ENCODE measurements around the gene RNF166. TPM values are rescaled to one million over a fixed set of nuclear protein-coding genes. Genes with fewer than 3 reads are reported as not detected.

RNF166 gene
- total RNA-seq, 1 donor from 2014 or later = 20.8 TPM

DNA sequence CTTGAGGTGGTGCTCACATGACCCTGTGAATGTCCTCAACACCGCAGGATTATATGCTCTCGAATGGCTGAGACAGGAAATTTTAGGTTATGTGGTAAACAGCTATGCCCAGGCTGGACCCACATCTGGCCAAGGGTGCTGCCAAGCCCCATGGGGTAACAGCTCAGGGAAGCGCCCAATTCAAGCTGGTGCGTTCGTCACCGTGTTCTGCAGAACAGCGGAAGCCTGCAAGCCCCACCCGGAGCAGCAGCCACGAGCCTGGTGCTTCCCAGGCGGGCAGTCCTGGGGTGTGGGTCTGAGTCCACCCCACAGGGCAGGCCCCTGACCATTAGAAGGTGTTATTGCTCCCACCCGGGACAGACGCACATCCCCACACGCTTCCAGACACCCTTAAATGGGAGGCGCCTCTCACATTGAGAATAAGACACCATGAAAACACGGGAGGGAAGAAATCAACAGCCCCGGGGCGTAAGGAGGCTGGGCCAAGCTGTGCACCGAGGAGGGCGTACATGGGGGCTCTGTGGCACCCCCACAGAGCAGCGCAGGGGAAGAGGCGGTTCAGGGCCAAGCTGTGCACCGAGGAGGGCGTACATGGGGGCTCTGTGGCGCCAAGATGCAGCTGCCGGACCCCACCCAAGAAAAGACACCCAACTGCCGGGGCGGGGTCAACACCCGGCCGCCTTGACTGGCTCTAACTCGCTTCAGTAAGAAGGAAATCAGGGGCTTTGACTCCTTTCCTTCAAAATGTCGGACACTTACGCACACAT lies 52.4 kb downstream of the RNF166 start:
- DNase-seq (ENCODE audit: low read depth, low spot score) = no peak

DNA sequence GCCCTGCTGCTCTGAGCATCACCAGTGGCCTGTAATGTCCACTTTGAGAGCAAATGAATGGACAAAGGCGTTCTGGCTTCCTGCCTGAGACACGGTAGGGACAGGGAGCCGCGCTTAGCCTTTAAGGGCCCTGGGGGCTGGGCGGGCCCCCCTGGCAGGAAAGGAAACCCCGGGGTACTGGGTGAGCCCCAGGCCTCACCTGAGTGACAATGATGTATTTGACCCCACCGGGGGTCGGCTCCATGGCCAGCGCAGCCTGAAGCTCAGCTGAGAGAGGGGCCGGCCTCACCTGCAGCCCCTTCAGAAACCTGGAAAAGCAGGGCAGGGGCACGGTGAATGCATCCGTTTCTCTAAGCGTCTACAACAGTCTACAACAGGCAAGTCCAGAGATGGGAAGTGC lies 53.1 kb downstream of the RNF166 start:
- no peak for DNase-seq (ENCODE audit: low read depth, low spot score)

GRCh38 chr16:88652762-88653063 lies 53.5 kb downstream of the RNF166 start:
- DNase-seq (ENCODE audit: low read depth, low spot score) = no peak

- DNase-seq (ENCODE audit: low read depth, low spot score) = no peak
These were observed 54.0 kb downstream of the RNF166 start for GRCh38 chr16:88651989-88652761.

DNA sequence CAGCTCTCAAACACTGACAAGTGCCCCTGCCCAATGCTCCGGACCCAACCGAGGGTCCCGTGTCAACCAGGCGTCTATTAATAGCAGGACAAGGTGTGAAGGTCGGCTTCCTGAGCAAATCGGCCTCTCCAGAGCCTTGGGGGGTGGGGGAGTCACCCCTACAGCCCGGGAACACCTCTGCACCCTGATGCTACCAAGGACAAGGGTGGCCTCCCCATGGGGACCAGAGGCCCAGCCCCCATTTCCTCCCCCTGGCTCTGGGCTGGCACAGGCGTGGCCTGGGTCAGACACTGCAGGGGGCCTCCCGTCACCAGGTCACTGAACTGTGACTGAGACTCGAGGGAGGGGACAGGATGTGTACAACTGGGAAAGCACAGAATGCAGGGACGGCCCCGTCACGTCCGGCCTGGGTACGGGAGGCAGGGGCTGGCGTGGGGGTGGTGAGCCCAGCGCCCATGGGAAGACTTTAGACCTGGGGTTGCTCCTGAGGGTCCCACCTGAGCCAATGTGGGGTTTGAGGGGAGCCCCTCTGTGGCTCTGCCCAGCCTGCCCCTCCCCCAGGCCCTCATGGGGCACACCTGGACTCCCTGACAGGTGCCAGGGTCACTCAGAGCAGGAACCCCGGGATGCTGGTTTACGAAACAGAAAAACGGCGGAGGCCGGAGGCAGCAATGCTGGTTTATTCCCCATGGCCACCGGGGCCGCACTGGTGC lies 54.8 kb downstream of the RNF166 start:
- DNase-seq (ENCODE audit: low read depth, low spot score) = no peak

DNA sequence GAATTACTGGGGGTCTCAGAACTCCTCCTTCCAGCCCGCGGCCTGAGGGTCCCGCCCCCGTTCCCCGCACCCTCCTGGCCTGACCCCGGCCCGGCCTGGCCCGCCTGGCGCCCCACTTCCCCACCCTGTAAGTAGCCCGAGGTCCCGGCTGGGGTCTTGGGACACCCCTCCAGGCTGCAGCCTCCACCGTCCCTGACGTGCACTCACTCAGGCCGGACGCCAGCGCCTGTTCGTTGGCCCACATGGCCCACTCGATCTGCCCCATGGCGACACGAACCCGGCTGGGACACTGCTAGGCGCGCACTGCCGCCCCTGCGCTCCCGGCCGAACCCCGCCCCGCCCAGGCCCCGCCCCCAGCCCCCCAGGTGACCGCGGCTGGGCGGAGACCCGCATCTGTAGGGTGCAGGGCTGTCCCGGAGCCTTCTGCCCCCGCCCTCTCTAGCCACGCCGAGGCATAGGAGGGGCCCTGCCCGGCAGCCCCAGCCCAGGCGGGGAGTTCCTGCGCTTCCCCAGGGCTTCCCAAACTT lies 55.4 kb downstream of the RNF166 start, which contains the start of gene CYBA:
CYBA (minus strand) TSS at position 305 of the 527 bp plus-strand sequence; CDS start at position 265, 40 bp downstream.
- DNase-seq (ENCODE audit: low read depth, low spot score) = no peak

DNA sequence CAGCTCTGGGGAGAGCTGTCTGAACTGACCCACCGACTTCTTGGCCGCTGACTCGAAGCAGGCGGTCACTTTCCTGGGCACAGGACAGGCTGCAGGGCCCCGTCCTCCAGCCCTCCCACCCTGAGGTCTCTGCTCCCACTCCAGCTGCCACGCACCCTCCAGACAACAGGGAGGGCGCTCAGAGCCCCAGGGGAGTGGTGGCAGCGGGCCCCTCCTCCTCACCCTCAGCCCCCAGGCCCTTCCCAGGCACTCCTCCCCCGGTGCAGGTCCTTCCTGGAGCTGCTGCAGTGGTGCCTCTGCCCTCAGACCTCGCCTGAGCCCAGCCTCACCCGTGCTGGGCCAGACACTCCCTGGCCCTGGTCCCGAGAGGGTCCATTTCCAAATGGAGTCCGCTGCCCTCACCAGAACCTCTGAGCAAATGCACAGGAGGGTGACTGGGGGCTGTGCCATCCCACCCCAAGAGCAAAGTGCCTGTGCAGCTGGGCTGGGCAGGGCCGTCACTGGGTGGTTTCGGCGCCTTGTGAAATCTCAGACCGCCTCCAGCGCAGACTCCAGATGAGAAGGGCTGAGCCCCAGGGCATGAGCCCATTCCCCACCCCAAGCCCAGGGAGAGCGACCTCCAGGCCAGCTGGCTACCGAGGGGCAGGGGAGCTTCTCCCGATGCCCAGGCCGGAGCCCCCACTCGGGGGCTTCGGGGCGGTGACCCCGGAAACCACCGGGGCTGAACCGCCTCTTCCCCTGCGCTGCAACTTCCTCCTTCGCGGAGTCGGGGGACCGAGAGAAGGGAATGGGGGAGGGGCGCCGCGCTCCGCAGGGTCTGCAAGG lies 56.1 kb downstream of the RNF166 start:
- no peak for DNase-seq (ENCODE audit: low read depth, low spot score)

DNA sequence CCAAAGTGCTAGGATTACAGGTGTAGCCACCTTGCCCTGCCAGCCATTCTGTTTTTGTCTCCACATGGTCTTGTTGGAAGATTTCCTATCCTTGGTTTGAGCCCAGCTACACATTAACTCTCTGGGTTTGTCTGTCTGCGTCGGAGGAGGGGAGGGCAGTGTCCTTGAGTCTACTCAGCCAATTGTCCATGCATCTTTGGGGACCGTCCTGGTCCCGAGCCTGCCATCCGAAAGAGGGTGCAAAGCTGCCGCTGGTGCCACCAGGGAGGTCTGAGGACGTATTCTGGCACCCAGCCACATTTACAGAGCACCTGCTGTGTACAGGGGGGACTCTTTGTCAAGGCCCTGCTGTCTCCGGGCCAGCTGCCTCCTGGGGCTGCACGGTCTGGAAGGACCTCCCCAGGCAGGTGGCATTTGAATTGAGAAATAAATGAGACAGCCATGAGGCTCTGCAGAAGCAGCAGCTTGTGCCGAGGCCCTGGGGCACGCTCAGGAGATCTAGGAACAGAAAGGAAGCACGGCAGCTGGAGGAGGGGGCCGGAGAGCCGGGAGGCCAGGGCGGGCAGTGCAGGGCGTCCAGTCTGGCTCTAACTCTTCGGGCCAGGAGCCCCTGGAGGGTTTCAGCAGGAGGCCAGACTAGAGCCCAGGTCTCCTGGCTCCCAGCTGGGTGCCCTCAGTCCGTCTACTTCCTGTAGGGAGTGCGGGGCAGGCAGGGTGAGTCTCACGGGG lies 56.8 kb downstream of the RNF166 start:
- no peak for DNase-seq (ENCODE audit: low read depth, low spot score)

DNA sequence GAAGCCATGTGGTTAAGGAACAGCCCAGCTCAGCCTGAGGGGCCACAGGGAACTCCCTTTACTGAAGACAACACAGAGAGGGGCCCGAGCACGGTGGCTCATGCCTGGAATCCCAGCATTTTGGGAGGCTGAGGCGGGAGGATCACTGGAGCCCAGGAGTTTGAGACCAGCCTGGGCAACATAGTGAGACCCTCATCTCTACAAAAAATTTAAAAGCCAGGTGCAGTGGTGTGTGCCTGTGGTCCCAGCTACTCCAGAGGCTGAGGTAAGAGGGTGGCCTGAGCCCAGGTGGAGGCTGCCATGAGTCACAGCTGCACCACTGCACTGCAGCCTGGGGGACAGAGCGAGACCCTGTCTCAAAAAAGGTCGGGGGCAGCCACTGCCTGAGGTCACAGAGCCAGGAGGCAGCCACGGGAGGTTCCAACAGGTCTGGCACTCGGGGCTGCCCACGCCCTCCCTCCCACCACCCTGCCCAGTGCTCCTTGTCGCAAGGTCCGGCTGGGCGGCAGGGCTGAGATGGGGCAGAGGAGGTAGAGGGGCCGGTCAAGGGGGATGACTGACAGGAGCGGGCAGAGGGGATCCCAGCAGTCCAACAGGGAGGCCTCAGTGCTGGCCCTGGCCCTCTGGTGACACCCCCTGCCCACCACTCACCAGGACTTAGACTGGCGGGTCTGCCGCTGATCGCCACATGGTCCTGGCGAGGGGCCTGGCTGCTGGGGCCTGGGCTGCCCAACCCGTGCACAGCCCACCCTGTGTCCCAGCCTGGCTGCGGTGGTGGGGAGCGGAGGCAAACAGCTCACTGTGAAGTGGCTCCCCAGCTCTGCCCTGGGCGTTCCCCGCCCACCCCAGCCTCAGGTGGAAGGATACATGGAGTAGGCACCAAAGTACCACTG lies 58.8 kb downstream of the RNF166 start:
- no peak for DNase-seq (ENCODE audit: low read depth, low spot score)

Other genes with a start within 250 kb of the RNF166 start
- 11.1 and 15.4 TPM in 2 replicates for gene ZC3H18, start 136.0 kb downstream of the RNF166 start, total RNA-seq
- not detected in 2 replicates for gene IL17C, start 67.8 kb downstream of the RNF166 start, total RNA-seq
- gene CYBA, start 55.4 kb downstream of the RNF166 start, total RNA-seq = 20.8 and 34.5 TPM in 2 replicates
- gene MVD, start 43.3 kb downstream of the RNF166 start, total RNA-seq = 67.3 and 78.5 TPM in 2 replicates
- 0.14 and 0.33 TPM in 2 replicates for gene SNAI3, start 19.9 kb downstream of the RNF166 start, total RNA-seq
- 29.6 and 33.6 TPM in 2 replicates for gene CTU2, start 95 bp upstream of the RNF166 start, total RNA-seq
- 254 and 312 TPM in 2 replicates for gene PIEZO1, start 78.8 kb upstream of the RNF166 start, total RNA-seq
- gene CDT1, start 97.4 kb upstream of the RNF166 start, total RNA-seq = 9.4 and 9.9 TPM in 2 replicates
- 104 and 142 TPM in 2 replicates for gene APRT, start 105.5 kb upstream of the RNF166 start, total RNA-seq
- 16.8 and 21.9 TPM in 2 replicates for gene GALNS, start 150.5 kb upstream of the RNF166 start, total RNA-seq
- 44.6 and 62.0 TPM in 2 replicates for gene TRAPPC2L, start 150.7 kb upstream of the RNF166 start, total RNA-seq
- not detected in 2 replicates for gene PABPN1L, start 160.3 kb upstream of the RNF166 start, total RNA-seq